CD4-positive, alpha-beta T cell treated with Interferon gamma for 1 hour (primary cell): ENCODE results near the gene OR1L6.

Experiments used
- DNase-seq: peaks from one replicate; pipeline ENCODE4 v3.0.0-alpha.2; 2020

Gene OR1L6, protein sequence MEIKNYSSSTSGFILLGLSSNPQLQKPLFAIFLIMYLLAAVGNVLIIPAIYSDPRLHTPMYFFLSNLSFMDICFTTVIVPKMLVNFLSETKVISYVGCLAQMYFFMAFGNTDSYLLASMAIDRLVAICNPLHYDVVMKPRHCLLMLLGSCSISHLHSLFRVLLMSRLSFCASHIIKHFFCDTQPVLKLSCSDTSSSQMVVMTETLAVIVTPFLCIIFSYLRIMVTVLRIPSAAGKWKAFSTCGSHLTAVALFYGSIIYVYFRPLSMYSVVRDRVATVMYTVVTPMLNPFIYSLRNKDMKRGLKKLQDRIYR

DNA sequence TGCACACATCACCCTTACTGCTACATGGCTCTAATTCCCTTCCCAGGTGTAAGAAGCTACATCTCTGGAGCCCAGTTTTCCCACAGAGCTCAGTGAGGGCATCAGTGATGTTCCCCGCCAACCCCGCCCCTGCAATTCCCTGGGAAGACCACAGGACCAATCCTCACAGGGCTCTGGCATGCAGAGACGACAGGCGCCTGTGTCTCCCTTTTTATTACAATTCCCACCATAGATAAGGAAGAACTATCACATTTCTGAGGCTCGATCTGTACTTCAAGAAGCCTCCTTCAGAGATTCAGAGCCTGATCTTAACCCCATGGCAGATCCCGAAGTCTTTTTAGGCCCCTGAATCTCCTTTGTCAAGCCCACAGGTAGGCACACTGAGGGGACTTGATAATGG, at the start of gene OR1L6:
OR1L6 (plus strand) TSS at position 301 of the 400 bp plus-strand sequence. CDS start 7,545 bp downstream, outside the sequence.
- DNase-seq = no peak

DNA sequence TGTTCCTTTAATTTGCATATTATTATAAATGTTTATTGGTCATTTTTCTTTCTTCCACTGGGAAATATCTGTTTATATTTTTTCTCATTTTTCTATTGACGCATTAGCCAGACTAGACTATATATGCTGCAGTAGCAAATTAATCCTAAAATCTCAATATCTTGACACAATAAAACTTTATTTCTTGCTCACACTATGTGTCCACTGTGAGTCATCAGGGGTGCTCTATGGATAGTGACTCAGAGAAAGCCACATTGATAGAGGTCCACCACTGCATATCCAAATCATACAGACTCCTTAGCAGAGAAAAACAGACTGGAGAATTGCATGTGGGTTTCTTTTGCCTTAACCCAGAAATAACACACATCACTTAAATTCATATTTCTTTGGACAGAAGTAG, 46.4 kb upstream of the OR1L6 start:
- no peak for DNase-seq

DNA sequence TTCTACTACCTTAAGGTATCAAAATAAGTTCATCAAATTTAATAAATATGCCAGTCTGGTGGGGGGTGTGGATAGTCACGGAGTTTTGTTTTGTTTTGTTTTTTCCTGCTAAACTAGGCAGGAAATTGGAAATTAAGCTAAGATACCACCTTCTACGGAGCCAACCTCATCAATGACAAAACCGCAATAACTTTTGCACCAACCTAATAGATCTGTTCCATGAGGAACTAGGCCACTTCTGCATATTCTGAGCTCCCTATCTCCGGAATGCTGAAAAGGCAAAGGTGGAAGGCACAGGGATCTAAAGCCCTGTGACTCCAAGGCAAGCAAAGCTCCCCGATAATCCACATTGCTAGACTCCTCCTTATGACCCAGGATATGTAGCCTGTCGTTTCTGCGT, 24.1 kb upstream of the OR1L6 start:
- no peak for DNase-seq

DNA sequence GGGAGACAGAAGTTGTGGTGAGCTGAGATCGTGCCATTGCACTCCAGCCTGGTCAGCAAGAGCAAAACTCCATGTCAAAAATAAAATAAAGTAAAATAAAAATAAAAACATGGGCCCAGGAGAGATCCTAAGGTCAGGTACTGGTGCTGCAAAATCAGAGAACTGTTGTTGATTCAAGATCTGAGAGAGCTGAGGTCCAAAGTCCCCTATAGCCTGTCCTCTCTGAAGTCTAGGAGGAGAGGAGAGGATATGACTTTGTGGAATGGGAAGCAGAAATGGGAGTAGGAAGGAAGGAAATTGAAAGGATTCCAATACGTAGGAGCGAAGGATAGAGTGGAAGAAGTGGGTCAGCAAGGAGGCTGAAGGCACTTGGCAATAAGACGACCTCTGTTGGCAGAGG, 22.9 kb upstream of the OR1L6 start:
- DNase-seq = no peak

DNA sequence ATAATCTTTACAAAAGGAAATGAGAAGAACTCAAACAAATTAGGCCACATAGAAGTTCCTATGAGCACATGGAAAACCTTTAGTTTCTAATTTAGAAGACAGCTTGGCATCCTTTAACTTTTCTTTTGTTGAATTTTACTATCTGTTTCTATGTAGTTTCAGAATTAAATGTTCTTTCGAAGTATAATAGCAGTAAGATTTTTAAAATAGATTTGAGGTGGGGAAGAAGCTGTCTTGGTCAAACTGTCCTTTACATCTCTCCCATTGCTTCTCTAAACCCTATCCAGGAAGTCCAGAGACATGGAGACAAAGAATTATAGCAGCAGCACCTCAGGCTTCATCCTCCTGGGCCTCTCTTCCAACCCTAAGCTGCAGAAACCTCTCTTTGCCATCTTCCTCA, 18.4 kb upstream of the OR1L6 start, which contains the start of gene OR1L4:
OR1L4 (plus strand) TSS at position 301 of the 400 bp plus-strand sequence; CDS start at position 301, 0 bp downstream.
- DNase-seq = no peak

DNA sequence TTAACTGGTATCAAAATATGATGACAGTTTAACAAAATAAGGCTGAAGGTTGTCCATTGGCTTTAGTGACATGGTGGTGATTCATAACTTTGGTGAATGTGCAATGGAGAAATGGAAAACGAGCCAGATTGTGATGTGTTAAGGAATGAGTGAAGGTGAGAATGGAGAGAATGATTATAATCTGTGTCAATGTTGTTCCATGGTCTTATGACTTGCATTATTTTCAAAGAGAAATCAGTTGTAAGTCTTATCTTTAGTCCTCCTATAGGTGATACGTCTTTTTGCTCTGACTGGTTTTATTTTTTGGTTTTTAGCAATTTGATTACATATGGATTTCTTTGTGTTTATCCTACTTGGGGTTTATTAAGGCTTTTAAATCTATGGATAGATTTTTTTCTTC, 12.7 kb downstream of the OR1L6 start:
- no peak for DNase-seq

DNA sequence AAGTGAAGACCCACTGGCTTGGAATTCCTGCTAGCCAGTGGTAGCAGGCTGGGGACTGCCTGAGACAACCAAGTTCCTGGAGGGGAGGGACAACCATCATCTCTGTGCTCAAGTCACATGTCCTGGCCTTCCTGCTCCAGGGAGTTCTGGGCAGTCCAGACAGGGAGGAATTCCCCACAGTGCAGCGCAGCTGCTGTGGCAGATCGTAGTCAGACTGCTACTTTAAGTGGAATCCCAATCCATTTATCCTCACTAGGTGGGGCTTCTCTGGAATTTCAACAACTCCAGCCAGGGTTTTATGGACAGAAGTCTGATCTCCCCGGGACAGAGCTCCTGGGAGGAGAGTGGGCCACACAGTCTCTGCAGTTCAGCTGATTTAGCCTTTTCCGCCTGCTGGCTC, 25.7 kb downstream of the OR1L6 start:
- DNase-seq = no peak

DNA sequence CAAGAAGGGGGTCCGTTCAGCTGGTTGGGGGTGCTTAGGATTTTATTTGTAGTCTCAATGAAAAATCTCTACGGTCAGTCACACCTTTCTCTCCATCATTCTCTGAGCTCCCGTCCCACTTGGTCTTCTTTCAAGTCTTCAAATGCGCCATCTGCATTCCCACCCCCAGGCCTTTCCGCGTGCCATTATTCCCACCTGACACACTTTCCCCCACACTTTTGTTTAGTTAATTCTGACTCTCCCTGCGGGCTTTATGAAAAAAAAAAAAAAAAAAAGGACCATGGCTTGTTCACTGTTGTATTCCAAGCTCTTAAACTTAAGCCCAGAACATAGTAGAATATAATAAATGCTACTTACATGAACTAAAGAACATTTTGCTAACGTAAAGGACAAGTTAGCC, 34.9 kb downstream of the OR1L6 start:
- no peak for DNase-seq

DNA sequence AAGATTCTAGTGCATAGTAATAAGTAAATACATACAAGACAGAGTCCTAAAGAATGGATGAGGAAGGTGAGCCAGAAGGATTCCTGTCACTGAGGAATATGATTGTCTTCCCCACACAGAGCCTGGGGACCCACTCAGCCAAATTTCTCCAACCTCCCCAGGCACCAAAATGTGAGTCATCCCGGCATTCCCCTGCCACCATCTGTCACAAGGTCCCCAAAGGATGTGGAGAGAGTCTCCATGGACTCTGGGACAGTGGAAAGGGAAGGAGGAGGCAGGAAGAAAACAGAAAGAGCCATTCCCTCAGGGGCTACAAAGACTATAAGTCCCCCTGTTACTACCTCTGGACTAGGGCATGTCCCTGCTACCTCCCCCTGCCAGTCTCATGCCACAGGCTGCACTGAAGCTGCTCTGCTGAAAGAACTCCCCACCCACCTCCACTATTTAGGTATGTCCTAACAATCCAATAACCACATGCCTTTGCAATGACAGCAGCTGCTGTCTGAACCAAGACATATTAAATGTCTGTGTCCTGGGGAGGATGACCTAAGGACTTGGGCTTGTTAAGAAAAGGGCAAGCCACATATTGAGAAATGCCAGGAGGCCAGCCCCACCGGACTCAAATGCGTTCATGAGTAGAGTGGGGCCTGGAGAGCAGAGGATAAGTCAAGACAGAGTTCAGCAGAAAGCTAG, 36.0 kb downstream of the OR1L6 start:
- DNase-seq = no peak

DNA sequence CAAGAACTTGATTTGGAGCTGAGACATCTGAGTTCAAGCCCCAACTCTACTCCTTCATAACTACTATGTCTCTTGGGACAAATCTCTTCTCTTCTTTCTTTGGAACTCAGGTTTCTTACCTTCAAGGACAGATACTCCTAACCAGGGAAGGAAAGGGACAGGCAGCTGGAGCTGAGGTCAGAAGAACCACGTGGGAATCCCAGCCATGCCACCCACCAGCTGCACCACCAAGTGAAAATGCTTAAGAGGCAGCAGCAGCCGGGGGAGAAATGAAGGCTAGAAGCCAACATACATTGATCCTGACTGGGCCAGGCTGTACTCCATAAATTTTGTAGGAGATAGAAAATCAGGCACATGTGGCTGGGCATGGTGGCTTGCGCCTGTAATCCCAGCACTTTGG, 37.1 kb downstream of the OR1L6 start:
- no peak for DNase-seq

DNA sequence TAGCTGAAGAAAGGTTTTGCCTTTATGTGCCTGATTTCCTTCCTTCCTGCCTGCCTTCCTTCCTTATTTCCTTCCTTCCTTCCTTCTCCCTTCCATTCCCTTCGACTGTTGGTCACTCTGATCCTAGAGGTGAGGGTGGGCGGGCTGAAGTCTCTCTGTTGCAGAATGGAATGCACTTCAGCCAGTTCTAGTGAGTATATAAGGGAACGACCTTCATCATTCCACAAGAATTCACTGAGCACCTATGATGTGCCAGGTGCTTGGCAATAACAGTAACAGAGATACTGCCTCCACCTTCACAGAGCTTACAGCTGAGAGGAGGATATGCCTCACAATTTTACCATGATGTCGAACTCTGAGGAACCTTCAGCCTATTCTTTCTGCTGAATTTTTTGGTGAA, 37.9 kb downstream of the OR1L6 start:
- no peak for DNase-seq

DNA sequence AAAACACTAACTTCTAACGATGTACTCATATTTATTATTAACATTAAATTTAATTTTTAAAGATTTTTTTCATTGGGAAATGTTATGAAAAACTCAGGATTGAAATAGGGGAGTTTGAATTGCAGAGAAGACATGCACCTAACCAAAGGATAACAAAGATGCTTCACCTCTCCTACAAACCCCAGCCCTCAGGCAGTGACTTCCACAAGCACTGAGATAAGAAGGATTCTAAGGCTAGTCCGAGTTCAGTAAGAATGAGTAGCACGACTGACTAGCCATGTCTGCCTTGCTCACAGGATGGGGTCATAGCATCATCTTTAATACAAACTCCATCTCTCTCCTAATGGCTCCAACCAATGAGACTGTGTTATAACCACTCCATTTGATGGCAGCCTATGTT, 39.6 kb downstream of the OR1L6 start:
- DNase-seq = no peak

DNA sequence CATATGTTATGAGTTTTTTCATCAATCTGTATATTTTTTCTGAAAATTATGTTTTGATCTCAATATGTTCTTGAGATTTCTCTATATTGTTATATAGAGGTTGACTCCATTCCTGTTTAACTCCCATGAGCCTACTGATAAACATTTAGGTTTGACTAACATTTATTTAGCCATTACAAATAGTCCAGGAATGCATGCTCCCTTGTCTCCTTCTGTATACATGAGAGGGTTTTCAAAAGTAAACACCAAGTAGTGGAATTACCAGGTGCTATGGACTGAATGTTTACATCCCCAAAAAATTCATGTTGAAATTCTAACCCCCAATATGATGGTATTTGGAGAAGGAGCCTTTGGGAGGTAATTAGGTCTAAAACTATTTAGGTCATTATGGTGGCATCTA, 43.2 kb downstream of the OR1L6 start:
- DNase-seq = no peak

DNA sequence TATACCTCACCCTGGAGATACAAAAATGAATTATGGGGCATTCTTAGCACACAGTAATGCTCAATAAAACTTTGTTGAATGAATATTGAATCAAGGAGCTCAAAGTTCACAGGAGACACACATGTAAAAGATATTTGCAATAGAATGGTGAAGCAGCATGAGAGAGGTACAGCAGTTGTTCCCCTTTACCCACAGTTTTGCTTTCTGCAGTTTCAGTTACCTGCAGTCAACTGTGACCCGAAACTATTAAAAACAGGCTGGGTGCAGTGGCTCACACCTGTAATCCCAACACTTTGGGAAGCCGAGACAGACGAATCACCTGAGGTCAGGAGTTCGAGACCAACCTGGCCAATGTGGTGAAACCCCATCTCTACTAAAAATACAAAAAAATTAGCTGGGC, 44.2 kb downstream of the OR1L6 start:
- no peak for DNase-seq

DNA sequence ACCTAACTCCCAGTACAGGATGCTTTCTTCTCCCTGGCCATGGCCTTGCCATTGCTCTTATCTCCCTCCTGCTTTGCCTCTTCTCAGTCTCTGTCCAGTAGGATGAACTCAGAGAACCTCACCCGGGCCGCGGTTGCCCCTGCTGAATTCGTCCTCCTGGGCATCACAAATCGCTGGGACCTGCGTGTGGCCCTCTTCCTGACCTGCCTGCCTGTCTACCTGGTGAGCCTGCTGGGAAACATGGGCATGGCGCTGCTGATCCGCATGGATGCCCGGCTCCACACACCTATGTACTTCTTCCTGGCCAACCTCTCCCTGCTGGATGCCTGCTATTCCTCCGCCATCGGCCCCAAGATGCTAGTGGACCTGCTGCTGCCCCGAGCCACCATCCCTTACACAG, 46.7 kb downstream of the OR1L6 start, which contains the start of gene OR5C1:
OR5C1 (plus strand) TSS at position 103 of the 400 bp plus-strand sequence; CDS start at position 103, 0 bp downstream.
- DNase-seq = no peak

DNA sequence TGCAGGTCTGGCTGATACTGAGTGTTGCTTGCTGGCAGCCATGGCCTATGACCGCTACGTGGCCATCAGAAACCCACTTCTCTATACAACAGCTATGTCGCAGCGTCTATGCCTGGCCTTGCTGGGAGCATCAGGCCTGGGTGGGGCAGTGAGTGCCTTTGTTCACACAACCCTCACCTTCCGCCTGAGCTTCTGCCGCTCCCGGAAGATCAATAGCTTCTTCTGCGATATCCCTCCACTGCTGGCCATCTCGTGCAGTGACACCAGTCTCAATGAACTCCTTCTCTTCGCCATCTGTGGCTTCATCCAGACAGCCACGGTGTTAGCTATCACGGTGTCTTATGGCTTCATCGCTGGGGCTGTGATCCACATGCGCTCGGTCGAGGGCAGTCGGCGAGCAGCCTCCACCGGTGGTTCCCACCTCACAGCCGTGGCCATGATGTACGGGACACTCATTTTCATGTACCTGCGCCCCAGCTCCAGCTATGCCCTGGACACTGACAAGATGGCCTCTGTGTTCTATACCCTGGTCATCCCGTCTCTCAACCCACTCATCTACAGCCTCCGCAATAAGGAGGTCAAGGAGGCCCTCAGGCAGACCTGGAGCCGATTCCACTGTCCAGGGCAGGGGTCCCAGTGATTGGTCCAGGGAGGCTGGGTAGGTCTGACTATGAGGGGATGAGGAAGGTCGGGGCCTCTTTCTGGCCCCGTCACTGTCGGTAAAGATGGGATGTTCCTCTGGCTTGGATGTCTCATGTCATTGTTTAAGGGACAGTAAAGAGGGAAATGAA, 47.3 kb downstream of the OR1L6 start:
- no peak for DNase-seq

DNA sequence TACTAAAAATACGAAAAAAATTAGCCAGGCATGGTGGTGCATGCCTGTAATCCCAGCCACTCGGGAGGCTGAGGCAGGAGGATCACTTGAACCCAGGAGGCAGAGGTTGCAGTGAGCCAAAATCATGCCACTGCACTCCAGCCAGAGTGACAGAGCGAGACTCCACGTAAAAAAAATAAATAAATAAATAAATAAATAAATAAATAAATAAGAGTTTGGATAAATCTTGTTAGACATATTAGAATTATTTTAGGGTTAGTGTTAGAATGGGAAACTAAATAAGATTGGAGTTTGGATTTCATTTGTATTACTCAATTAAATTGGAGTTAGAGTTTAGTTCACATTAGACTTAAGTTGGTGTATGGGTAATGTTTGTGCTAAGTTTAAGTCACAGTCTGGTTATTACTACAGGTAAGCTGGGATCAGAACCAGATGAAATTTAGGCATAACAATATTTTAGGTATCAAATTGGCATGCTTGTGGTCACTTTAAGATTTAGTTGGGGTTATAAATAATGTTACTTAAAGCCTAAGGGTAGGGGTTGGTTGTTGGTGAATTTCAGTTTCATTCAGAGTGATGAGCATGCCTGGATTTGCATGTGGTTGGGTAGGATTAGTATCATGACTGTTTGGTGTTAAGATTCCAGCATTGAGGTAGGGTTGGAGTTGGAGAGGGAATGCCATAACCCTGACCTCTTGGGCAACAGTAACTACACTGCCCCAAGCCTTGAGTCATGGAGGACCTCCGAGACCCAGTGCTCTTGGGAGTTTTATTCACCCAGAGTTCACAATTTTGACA, 50.0 kb downstream of the OR1L6 start:
- DNase-seq = no peak

DNA sequence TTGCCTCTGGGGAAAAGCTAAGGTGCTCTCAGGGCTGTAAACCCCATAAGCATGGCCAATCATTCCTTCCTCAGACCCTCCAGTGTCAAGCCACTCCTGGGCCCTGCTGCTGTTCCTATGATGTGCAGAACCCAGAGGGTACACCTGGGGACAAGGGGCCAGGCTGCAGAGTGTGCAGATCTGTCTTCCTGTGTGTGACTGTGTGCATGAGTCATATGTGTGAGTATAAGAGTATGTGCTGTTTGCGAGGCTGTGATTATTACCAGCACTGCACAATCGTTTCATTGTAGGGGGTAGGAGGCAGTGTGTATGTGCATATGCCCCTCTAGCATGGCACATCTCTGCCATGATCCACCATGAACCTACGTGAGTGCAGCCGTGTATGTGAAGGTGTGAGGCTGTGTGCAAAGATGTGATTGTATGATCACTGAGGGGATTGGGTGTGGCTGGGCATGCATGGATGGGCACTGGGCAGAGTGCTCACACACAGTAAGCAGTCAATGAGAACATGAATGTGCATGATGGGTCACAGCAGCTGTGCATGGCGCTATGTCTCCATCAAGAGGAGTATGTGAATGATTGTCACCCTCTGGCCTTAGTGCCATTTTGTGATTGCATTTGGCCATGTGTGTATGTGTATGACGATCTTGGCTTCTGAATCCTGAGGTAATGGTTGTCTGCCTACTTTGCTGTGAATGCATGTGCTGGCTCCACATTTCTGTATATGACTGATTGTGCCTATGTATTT, 55.4 kb downstream of the OR1L6 start:
- DNase-seq = no peak
